ENCODE measurements around the gene DNER. TPM values are rescaled to one million over a fixed set of nuclear protein-coding genes. Genes with fewer than 3 reads are reported as not detected.

DNER gene
- total RNA-seq, 3 donors from 2014 or later (not counting 1 experiment from before 2014, with no cell fraction given) = not detected

GRCh38 chr2:229451852-229452251 lies 262.5 kb downstream of the DNER start:
- no peaks in the 10 kb centered on the region for H3K4me1 Mint-ChIP-seq
- H3K27ac Mint-ChIP-seq = no peak overlapping the region
- no peak for ATAC-seq
- no peak for TF ChIP-seq CTCF (IDR thresholded peaks at IDR 0.05)
- no peak for DNase-seq
- Histone ChIP-seq H3K27me3 (ENCODE audit: control insufficient read depth, insufficient read depth, low read length) (no peaks in the 10 kb centered on the region), H3K4me3 (ENCODE audit: low read length) (no peak overlapping the region), H3K9me3 (ENCODE audit: control insufficient read depth, insufficient read depth, low read length) (no peaks in the 10 kb centered on the region), H3K36me3 (ENCODE audit: control insufficient read depth, insufficient read depth, low read length) (no peaks in the 10 kb centered on the region), H3K27ac (ENCODE audit: low read length) (no peak overlapping the region), H3K4me1 (ENCODE audit: control insufficient read depth, insufficient read depth, low read length) (no peaks in the 10 kb centered on the region)
- no peaks in the 10 kb centered on the region for H3K36me3 Mint-ChIP-seq
- intact Hi-C loops (cut with micrococcal nuclease) = no loop called here
- H3K27me3 Mint-ChIP-seq (ENCODE audit: low read depth in 2 of 2) = peaks cover 9 to 12% of the 10 kb centered on the region in 2 donors
- 100% methylated on average over 2 of the region's 3 CpGs for WGBS (ENCODE audit: insufficient coverage)
- H3K4me3 Mint-ChIP-seq = no peak overlapping the region
- H3K9me3 Mint-ChIP-seq = peaks cover 2% of the 10 kb centered on the region in 2 donors

- H3K9me3 Mint-ChIP-seq = peaks cover 0 to 2% of the 10 kb centered on the region in 2 donors
- 94% methylated on average over 12 of the region's 12 CpGs for WGBS (ENCODE audit: insufficient coverage)
- intact Hi-C loops (cut with micrococcal nuclease) = no loop called here
- Histone ChIP-seq H3K4me3 (ENCODE audit: low read length) (no peak overlapping the region), H3K36me3 (ENCODE audit: control insufficient read depth, insufficient read depth, low read length) (no peaks in the 10 kb centered on the region), H3K9me3 (ENCODE audit: control insufficient read depth, insufficient read depth, low read length) (no peaks in the 10 kb centered on the region), H3K27me3 (ENCODE audit: control insufficient read depth, insufficient read depth, low read length) (no peaks in the 10 kb centered on the region), H3K4me1 (ENCODE audit: control insufficient read depth, insufficient read depth, low read length) (no peaks in the 10 kb centered on the region), H3K27ac (ENCODE audit: low read length) (no peak overlapping the region)
- ATAC-seq (no peak), DNase-seq (no peak)
- no peak overlapping the region for H3K4me3 Mint-ChIP-seq
- H3K27ac Mint-ChIP-seq = no peak overlapping the region
- peaks cover 0 to 4% of the 10 kb centered on the region in 2 donors for H3K27me3 Mint-ChIP-seq (ENCODE audit: low read depth in 2 of 2)
- TF ChIP-seq CTCF (IDR thresholded peaks at IDR 0.05) = no peak
- no peaks in the 10 kb centered on the region for H3K4me1 Mint-ChIP-seq
- H3K36me3 Mint-ChIP-seq = no peaks in the 10 kb centered on the region
These were observed 267.1 kb downstream of the DNER start for GRCh38 chr2:229447227-229447626.

- H3K36me3 Mint-ChIP-seq = no peaks in the 10 kb centered on the region
- H3K36me3 ChIP-seq (ENCODE audit: control insufficient read depth, insufficient read depth, low read length) = no peaks in the 10 kb centered on the region
- H3K4me1 ChIP-seq (ENCODE audit: control insufficient read depth, insufficient read depth, low read length) = no peaks in the 10 kb centered on the region
- TF ChIP-seq CTCF (IDR thresholded peaks at IDR 0.05) = no peak
- no peak overlapping the region for H3K4me3 ChIP-seq (ENCODE audit: low read length)
- no peak overlapping the region for H3K4me3 Mint-ChIP-seq
- no peaks in the 10 kb centered on the region for H3K27me3 ChIP-seq (ENCODE audit: control insufficient read depth, insufficient read depth, low read length)
- no peaks in the 10 kb centered on the region for H3K9me3 ChIP-seq (ENCODE audit: control insufficient read depth, insufficient read depth, low read length)
- H3K9me3 Mint-ChIP-seq = no peaks in the 10 kb centered on the region
- intact Hi-C loops (cut with micrococcal nuclease) = no loop called here
- ATAC-seq (no peak), DNase-seq (no peak)
- WGBS (ENCODE audit: insufficient coverage) = 83% methylated on average over 6 of the region's 6 CpGs
- H3K4me1 Mint-ChIP-seq = no peaks in the 10 kb centered on the region
- H3K27me3 Mint-ChIP-seq (ENCODE audit: low read depth in 2 of 2) = peaks cover 4% of the 10 kb centered on the region in 2 donors
- no peak overlapping the region for H3K27ac ChIP-seq (ENCODE audit: low read length)
- no peak overlapping the region for H3K27ac Mint-ChIP-seq
These were observed 268.0 kb downstream of the DNER start for GRCh38 chr2:229446350-229446749.

- intact Hi-C loops (cut with micrococcal nuclease) = no loop called here
- no peaks in the 10 kb centered on the region for H3K27me3 ChIP-seq (ENCODE audit: control insufficient read depth, insufficient read depth, low read length)
- WGBS (ENCODE audit: insufficient coverage) = 82% methylated on average over 11 of the region's 11 CpGs
- Mint-ChIP-seq H3K36me3 (no peaks in the 10 kb centered on the region), H3K27ac (no peak overlapping the region), H3K27me3 (ENCODE audit: low read depth in 2 of 2) (peaks cover 9 to 11% of the 10 kb centered on the region in 2 donors), H3K4me3 (no peak overlapping the region), H3K9me3 (peaks cover 0 to 1% of the 10 kb centered on the region in 2 donors), H3K4me1 (no peaks in the 10 kb centered on the region)
- no peak for TF ChIP-seq CTCF (IDR thresholded peaks at IDR 0.05)
- no peaks in the 10 kb centered on the region for H3K36me3 ChIP-seq (ENCODE audit: control insufficient read depth, insufficient read depth, low read length)
- no peaks in the 10 kb centered on the region for H3K9me3 ChIP-seq (ENCODE audit: control insufficient read depth, insufficient read depth, low read length)
- no peak overlapping the region for H3K4me3 ChIP-seq (ENCODE audit: low read length)
- no peak for ATAC-seq
- no peaks in the 10 kb centered on the region for H3K4me1 ChIP-seq (ENCODE audit: control insufficient read depth, insufficient read depth, low read length)
- H3K27ac ChIP-seq (ENCODE audit: low read length) = no peak overlapping the region
- DNase-seq = no peak
These were observed 268.7 kb downstream of the DNER start for GRCh38 chr2:229445501-229446211.

Measured in natural killer cell (primary cell).